GM19193 (cell line): ENCODE results near the gene TEC.
A peak's percentile ranks its signal among the peaks of the same experiment; 100 is the strongest.

Source experiments
- POLR2A ChIP-seq: IDR thresholded peaks from 4 replicates; pipeline ENCODE4 v1.6.1; 2011; ENCODE audit not compliant: insufficient read depth, insufficient read length; ENCODE audit errors: extremely low read depth

TEC gene

GRCh38 chr4:48268956-48269860 lies at the start of gene TEC:
Gene TEC (minus strand): TSS chr4:48269838. CDS start chr4:48228614, 41,224 bp downstream.
- peak; percentile 78 for TF ChIP-seq POLR2A

GRCh38 chr4:48315728-48316630 lies 46.3 kb upstream of the TEC start:
- TF ChIP-seq POLR2A, result no peak

GRCh38 chr4:48311896-48312295 lies 42.3 kb upstream of the TEC start:
- no peak for TF ChIP-seq POLR2A

- TF ChIP-seq POLR2A, result no peak
These were observed 39.3 kb upstream of the TEC start for GRCh38 chr4:48308901-48309300.

DNA sequence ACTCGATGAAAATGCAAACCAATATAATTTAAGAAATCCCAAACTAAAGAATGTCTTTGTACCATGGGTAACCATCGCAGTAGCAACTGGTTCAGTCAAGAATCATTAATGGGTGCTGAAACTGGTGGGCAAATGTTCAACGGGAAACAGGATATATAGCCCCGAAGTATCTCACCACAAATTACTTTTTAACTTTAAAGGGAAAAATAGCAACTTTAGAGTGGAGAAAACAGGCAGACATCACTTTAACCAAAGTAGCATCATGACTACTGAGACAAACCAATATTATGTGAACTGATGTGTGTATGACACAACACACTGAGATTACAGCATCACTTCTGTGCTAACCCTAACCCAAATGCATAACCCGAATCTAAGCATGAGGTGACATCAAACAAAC lies 37.9 kb upstream of the TEC start:
- TF ChIP-seq POLR2A, result no peak

DNA sequence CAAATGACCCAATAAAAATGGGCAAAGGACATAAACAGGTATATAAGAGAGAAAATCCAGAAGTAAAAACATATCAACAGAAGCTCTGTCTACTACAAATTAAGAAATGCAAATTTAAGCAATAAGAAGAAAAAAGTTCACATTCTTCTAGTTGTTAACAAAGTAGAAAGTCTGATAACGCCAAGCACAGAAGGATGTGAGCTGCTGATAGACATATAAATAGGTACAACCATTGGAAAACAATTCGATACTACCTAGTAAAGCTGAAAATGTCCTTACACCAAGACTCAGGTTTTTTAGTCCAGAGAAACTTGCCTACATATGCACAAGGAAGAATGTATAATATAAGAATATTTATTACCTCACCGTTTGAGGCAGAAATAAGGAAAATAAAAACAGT lies 35.9 kb upstream of the TEC start:
- no peak for TF ChIP-seq POLR2A

GRCh38 chr4:48300004-48300403 lies 30.4 kb upstream of the TEC start:
- no peak for TF ChIP-seq POLR2A

- TF ChIP-seq POLR2A, result no peak
These were observed 29.9 kb upstream of the TEC start for GRCh38 chr4:48299560-48299959.

DNA sequence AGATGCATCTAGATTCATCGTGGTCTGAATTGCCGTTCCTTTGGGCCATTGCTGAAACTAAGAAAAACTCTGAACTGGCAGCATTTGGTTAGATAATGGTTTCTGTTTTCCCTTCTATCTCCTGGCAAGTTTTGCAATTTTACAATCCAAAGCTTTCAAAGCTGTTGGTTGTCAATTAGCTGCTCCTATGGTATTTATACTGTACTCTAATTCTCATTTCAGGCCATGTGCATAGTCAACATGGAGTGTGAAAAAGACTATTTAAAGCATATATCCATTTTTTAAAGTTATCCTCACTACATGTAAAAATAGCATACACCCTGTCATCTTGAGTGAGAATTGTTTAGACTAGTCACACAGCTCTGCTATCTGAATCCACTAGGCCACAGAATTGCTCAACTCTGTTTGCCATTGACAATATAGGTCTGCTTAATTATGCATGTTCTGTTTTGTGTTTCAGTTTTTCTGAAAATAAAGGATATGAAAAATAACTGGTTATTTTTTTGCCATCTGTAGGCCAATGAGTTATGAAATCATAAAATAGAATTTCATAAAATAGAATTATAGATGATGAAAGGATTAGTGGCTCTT lies 27.7 kb upstream of the TEC start:
- TF ChIP-seq POLR2A, result no peak

DNA sequence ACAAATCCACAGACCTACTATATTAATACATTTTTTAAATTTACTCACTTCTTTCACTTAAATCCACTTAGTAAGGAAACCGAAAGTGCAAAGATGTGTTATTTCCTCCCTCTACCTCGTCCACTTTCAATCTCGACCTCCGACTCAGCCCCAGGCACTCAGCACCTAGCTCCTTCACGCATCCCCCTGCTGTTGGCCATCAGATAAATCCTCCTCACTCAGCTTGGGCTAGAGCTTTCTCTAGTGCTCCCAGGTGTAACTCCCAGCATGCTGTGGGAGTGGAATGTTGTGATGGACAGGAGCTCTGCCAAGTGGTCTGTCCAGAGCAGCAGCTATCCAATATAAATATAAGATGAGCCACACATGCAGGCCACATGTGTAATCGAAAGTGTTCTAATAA lies 26.7 kb upstream of the TEC start:
- no peak for TF ChIP-seq POLR2A

GRCh38 chr4:48295116-48295515 lies 25.5 kb upstream of the TEC start:
- TF ChIP-seq POLR2A, result no peak

DNA sequence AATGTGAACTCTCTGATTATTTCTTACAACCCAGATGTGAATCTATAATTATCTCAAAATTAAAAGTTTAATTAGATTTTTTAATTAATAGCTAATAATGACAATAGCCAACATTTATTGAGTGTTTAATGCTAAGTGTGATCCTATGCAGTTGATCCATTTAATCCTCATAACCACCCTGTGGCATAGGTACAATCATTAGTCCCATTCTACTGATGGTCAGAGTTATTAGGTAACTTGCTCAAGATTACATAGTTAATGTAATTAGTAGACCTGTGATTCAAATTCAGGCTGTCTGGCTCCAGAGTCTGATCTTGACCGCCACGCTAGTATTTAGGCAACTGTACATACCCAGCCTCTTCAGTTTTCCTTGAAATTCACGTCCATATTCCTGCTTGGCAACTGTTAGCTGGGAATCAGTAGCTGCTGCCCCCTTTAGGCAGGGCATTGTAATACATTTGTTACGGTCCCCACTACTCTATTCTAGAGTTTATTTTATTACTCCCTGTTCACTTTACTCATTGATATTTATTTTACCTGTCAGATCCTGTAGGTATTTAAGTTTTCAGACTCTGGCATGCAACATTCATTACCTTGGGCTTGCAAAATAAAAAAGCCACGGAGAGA lies 20.6 kb upstream of the TEC start:
- TF ChIP-seq POLR2A, result no peak

GRCh38 chr4:48275686-48276085 lies 6.0 kb upstream of the TEC start:
- no peak for TF ChIP-seq POLR2A

DNA sequence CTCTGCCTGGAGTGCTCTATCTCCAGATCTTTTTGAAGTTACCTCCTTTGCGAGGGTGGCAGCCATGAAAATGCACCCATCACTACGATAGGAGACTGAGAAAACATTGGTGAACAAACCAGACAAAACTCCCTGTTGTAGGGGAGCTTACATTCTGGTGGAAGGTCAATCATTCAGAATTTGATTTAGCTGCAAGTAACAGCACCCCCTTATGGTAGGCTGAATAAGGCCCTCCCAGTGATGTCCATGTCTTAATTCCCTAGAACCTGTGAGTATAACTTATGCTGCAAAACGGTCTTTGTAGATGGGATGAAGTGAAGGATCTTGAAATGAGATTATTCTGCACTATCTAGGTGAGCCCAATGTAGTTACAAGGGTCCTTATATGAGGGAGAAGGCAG lies 5.6 kb upstream of the TEC start:
- no peak for TF ChIP-seq POLR2A

- no peak for TF ChIP-seq POLR2A
These were observed 2.0 kb upstream of the TEC start for GRCh38 chr4:48271626-48272025.
